ENCODE data around the gene VPS11.

- TF ChIP-seq SMAD3 (CRISPR knock-in tag; IDR thresholded peaks at IDR 0.05; ENCODE audit: borderline replicate concordance) (no peak), CTCF (IDR thresholded peaks at IDR 0.05) (no peak), SP1 (CRISPR knock-in tag; conservative IDR thresholded peaks at IDR 0.05) (no peak), MAX (CRISPR knock-in tag; IDR thresholded peaks at IDR 0.05) (no peak), E2F5 (CRISPR knock-in tag; IDR thresholded peaks at IDR 0.05) (no peak), CREB1 (CRISPR knock-in tag; IDR thresholded peaks at IDR 0.05) (no peak), ATF3 (CRISPR knock-in tag; conservative IDR thresholded peaks at IDR 0.05) (no peak), ATF1 (CRISPR knock-in tag; IDR thresholded peaks at IDR 0.05) (no peak), NR3C1 (CRISPR knock-in tag; conservative IDR thresholded peaks at IDR 0.05; ENCODE audit: low read depth) (no peak), TCF7 (CRISPR knock-in tag; IDR thresholded peaks at IDR 0.05; ENCODE audit: low read depth) (no peak), USF2 (CRISPR knock-in tag; IDR thresholded peaks at IDR 0.05) (no peak), USF1 (CRISPR knock-in tag; IDR thresholded peaks at IDR 0.05) (no peak), TEAD1 (CRISPR knock-in tag; IDR thresholded peaks at IDR 0.05) (no peak)
Observed at GRCh38 chr11:119026970-119027369, 40.6 kb upstream of the VPS11 start.

Measured in WTC11 (cell line).